GM21786 (cell line): Measurements from ENCODE around the gene GALNT13.
A peak's percentile ranks its signal among the peaks of the same experiment; 100 is the strongest.
"Not testable (repeated sequence)": the region's sequence is repeated elsewhere in the genome, so short reads cannot be mapped to it uniquely, and the experiment has no call there.

Experiments
- ATAC-seq: cut with Tn5 transposase; IDR thresholded peaks from one replicate; pipeline ENCODE4 v1.9.1; 2021; ENCODE audit not compliant: unreplicated experiment

The GALNT13 gene

DNA sequence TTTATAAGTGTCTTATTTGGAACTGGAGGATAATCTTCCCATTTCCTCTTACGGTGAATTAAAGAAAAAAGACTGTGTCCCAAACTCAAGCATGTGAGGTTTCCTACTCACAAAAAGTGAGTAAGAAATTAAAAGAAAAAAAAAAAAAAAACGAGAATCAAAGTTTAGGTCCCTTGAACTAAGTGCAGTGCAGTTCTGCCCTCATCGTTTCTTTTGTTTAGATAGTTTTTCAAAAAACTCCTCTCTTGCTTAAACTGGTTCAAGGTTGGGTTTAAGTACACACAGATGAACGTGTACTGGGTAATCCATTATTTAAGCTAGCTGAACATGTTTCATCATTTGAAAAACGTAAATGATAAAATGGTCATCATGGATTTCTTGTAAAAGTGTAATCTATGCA is 590.9 kb downstream of the GALNT13 start:
- no peak for ATAC-seq

GRCh38 chr2:154466226-154466625 is 594.5 kb downstream of the GALNT13 start:
- ATAC-seq: no peak

GRCh38 chr2:154470376-154470775 is 598.7 kb downstream of the GALNT13 start:
- ATAC-seq: no peak

DNA sequence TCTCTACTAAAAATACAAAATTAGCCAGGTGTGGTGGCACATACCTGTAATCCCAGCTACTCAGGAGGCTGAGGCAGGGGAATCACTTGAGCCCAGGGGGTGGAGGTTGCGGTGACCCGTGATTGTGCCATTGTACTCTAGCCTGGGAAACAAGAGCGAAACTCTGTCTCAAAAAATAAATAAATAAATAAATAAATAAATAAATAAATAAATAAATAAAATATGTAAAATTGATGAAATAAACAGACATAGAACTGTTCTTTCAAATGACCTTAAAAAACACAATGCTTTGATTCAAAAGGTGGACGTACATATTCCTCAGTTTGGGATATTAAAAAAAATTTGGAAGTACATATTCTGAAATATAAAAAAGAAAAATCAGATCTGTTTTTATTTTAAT is 599.8 kb downstream of the GALNT13 start:
- not testable (repeated sequence) for ATAC-seq

GRCh38 chr2:154477319-154477718 is 605.6 kb downstream of the GALNT13 start:
- no peak for ATAC-seq

- ATAC-seq: no peak
Observed at GRCh38 chr2:154480521-154480920, 608.8 kb downstream of the GALNT13 start.

DNA sequence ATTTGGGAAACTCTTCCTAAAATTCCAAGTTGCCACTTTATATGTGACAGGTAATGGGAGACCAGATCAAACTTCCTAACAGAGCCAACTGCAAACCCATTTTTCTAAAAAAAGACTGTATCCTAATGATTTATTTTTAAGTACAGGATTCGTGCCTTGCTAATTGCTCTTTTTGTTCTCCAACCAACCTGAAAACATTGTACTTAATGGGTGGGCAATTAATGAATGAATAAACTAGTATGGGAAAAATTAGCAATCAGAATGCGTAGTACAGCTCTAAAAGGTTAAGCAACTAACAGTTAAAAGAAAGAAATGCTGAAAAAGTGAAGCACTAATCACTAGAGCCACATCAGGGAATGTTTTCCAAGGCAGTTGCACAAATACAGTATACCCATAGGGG is 609.6 kb downstream of the GALNT13 start:
- no peak for ATAC-seq

- peak; percentile 65 for ATAC-seq
Observed at GRCh38 chr2:154484338-154485099, 612.8 kb downstream of the GALNT13 start.

DNA sequence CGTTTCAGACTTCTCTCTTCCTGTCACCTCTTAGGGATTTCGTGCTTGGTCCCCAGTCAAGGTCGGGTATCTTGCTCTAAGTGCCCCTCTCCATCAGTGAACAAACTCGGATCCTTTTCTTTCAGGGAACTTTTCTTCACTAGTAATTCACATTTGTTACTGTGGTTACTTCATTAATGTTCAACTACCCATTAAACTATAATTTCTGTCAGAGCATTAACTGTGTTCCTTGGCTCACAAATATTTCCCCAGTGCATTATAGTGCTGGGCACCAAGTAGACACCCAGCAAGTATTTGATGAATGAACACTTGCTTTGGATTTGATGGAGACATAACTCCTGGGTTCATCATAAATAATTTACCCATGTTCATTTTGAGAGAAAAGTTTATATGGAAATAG is 617.1 kb downstream of the GALNT13 start:
- no peak for ATAC-seq

DNA sequence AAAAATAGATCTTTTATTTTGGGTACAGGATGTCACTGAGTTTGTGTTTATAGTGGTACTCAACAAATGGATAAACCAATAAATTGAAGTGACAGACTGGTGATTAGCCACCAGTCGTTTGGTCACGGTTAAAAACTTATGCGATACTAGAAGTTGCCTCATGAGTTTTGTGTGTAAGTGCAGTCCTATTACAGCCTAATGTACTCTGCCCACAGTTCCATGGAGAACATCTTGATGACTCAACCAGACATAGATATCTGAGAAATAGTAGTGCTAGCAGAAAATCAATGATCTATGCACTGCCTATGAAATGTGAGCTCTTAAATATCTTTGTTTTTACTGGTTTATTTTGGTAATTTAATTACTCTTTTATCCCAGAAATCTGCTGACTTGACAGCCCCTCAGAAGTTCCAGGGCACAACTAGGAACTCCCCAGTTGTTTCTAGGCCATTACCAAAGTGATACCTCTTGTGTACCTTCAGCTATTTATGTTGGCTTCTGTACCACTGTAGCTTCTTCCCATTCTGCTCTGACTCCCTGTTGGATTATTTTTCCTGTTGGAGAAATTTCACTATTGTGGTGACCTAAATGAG is 617.6 kb downstream of the GALNT13 start:
- ATAC-seq: no peak

- no peak for ATAC-seq
Observed at GRCh38 chr2:154490530-154490929, 618.8 kb downstream of the GALNT13 start.

- peak; percentile 76 for ATAC-seq
Observed at GRCh38 chr2:154495455-154495868, 623.7 kb downstream of the GALNT13 start.

DNA sequence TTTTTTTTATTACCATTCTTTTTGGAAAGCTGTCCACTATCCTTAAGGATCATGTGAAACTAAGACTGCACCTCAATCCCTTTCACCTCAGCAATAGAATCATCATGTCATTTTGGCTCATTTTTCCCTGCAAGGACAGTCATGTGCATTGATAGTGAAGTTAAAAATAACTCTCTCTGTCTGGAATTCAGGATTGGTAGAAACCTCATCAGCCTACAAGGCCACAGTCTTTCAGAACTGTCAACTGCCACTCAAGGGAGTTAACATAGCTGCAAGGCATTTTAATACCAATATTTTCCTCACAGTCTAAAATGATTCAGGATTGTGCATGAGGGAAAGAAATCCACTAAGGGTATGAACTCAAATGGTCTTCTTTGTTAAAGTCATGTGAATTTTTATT is 625.3 kb downstream of the GALNT13 start:
- ATAC-seq: no peak
